ES-I3 (cell line): ENCODE data around the gene NSRP1.
"Not testable (repeated sequence)": the region's sequence is repeated elsewhere in the genome, so short reads cannot be mapped to it uniquely, and the experiment has no call there.

Experiments used
- H3K36me3 ChIP-seq: 2 replicates; pipeline ENCODE4 v1.6.1; 2013; ENCODE audit warnings: mild to moderate bottlenecking, low read length, control low read depth, moderate library complexity; ENCODE audit not compliant: insufficient read depth
- H3K4me1 ChIP-seq: 2 replicates; pipeline ENCODE4 v1.6.1; 2013; ENCODE audit warnings: mild to moderate bottlenecking, control low read depth, low read length; ENCODE audit not compliant: insufficient read depth
- H3K9ac ChIP-seq: 2 replicates; pipeline ENCODE4 v1.6.1; 2013; ENCODE audit warnings: low read depth, mild to moderate bottlenecking, low read length, moderate library complexity
- H3K9me3 ChIP-seq: 2 replicates; pipeline ENCODE4 v1.6.1; 2013; ENCODE audit warnings: mild to moderate bottlenecking, low read length, moderate library complexity; ENCODE audit not compliant: control insufficient read depth, insufficient read depth

NSRP1 gene

GRCh38 chr17:30176855-30177254, 60.2 kb downstream of the NSRP1 start:
- Histone ChIP-seq H3K4me1 (no peaks in the 10 kb centered on the region), H3K36me3 (peaks cover 18% of the 10 kb centered on the region; the same call in 1 of the 2 replicates)

DNA sequence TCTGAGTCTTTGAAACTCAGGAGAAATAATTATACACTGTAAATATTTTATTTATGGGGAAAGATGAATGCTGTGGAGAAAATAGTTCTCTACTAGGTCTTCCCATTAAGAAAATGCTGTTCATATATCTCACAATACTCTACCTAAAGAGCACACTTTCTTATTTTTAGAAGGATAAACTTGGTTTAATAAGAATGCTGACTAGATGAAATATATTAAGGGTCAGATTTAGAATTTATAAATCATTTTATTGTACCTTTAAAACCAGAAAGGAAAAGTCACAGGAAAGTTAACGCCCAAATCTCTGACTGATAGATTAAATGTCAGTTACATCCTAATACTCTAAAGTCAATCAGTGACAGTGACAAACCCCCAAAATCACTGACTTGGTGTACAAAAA, 70.1 kb downstream of the NSRP1 start:
- H3K36me3 ChIP-seq, result peaks cover 9% of the 10 kb centered on the region
- no peak overlapping the region for H3K9ac ChIP-seq
- H3K9me3 ChIP-seq, result no peaks in the 10 kb centered on the region
- no peaks in the 10 kb centered on the region for H3K4me1 ChIP-seq

More at GRCh38 chr17:30176855-30177254, 60.2 kb downstream of the NSRP1 start:
- H3K9me3 ChIP-seq, result no peaks in the 10 kb centered on the region
- no peak overlapping the region for H3K9ac ChIP-seq

GRCh38 chr17:30187573-30187972, 71.0 kb downstream of the NSRP1 start:
- Histone ChIP-seq H3K4me1 (no peaks in the 10 kb centered on the region), H3K9me3 (no peaks in the 10 kb centered on the region), H3K9ac (no peak overlapping the region), H3K36me3 (peaks cover 9% of the 10 kb centered on the region)

GRCh38 chr17:30188211-30188939, 71.8 kb downstream of the NSRP1 start:
- peaks cover 9% of the 10 kb centered on the region for H3K36me3 ChIP-seq
- H3K9ac ChIP-seq, result no peak overlapping the region
- no peaks in the 10 kb centered on the region for H3K9me3 ChIP-seq
- H3K4me1 ChIP-seq, result no peaks in the 10 kb centered on the region

- Histone ChIP-seq H3K9me3 (no peaks in the 10 kb centered on the region), H3K36me3 (0 out of 2 replicates have a peak, but pooled peaks cover 4% of the 10 kb centered on the region), H3K4me1 (no peaks in the 10 kb centered on the region), H3K9ac (no peak overlapping the region)
Observed at GRCh38 chr17:30191072-30191471, 74.5 kb downstream of the NSRP1 start.

DNA sequence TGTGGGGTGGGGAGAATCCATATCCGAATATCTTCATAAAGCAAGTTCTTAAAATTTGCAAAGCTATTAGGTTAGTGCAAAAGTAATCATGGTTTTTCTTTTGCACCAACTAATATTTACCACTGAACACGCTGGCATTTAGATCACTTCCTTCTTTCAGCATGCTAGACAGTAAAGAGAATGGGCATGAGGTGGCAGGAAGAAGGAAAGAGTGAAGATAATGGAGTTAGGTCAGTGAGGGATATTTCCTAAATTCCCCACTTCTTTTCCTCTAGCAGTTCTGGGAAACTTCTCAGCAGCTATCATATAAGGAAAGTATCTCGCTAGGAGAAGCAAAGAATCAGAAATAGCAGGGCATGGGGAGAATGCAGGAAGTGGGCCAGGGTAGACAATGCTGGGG, 79.9 kb downstream of the NSRP1 start:
- Histone ChIP-seq H3K9ac (no peak overlapping the region), H3K36me3 (no peaks in the 10 kb centered on the region), H3K9me3 (no peaks in the 10 kb centered on the region), H3K4me1 (no peaks in the 10 kb centered on the region)

- no peaks in the 10 kb centered on the region for H3K36me3 ChIP-seq
- no peaks in the 10 kb centered on the region for H3K4me1 ChIP-seq
- H3K9ac ChIP-seq, result no peak overlapping the region
- H3K9me3 ChIP-seq, result no peaks in the 10 kb centered on the region
Observed at GRCh38 chr17:30197416-30197815, 80.8 kb downstream of the NSRP1 start.

DNA sequence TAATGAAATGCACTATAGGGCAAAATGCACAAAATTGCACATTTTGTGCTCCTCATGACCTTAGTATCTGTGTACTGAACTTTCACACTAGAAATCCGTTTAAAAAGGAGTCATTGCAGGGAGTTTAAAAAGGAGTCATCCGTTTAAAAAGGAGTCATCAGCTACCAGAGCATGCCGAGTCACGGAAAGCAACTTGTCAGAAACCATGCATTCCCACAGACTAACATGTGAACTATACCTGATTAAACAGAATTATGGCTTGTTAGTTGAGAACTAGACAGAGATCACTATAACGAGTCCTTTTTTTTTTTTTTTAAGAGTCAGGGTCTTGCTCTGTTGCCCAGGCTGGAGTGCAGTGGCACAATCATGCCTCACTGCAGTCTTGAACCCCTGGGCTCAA, 83.0 kb downstream of the NSRP1 start:
- no peaks in the 10 kb centered on the region for H3K9me3 ChIP-seq
- no peak overlapping the region for H3K9ac ChIP-seq
- H3K36me3 ChIP-seq, result no peaks in the 10 kb centered on the region
- H3K4me1 ChIP-seq, result no peaks in the 10 kb centered on the region

GRCh38 chr17:30200106-30200505, 83.5 kb downstream of the NSRP1 start:
- no peaks in the 10 kb centered on the region for H3K4me1 ChIP-seq
- H3K9me3 ChIP-seq, result no peaks in the 10 kb centered on the region
- no peaks in the 10 kb centered on the region for H3K36me3 ChIP-seq
- H3K9ac ChIP-seq, result no peak overlapping the region

DNA sequence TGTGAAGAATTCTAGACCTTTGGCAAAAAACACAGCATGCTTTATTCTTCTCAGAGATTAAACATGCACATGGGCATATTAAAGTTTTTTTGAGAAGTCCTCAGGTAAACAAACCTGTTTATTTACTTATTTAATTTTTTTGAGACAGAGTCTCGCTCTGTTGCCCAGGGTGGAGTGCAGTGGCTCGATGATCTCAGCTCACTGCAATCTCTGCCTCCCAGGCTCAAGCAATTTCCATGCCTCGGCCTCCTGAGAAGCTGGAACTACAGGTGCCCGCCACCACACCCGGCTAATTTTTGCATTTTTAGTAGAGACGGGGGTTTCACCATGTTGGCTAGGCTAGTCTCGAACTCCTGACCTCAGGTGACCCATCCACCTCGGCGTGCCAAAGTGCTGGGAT, 84.0 kb downstream of the NSRP1 start:
- not testable (repeated sequence) for H3K4me1 ChIP-seq, H3K36me3 ChIP-seq, H3K9ac ChIP-seq, H3K9me3 ChIP-seq

DNA sequence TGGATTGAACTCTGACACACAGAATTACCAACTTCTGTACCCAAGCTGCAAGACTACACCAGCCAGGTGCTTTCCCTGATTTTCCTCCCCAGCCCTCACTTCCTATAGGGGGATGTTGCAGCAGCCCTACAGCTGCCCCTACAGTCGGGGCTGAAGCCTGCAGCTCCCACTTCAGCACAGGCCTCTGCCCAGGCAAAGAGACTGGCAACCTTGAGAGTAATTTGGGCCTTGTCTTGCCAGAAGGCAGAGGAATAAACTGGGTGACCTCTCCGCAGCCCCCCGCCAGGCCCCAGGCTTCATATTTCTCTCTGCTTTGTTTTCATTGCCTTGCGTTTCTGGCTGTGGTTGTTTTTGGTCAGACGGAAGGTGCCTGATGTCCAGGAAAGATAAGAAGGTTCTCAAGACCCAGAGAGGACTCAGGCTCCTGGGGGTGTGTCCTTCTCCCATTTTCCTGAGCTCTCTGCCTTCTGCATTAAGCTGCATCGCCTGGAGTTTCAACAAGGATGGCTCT, 86.9 kb downstream of the NSRP1 start:
- Histone ChIP-seq H3K4me1 (no peaks in the 10 kb centered on the region), H3K36me3 (no peaks in the 10 kb centered on the region)

DNA sequence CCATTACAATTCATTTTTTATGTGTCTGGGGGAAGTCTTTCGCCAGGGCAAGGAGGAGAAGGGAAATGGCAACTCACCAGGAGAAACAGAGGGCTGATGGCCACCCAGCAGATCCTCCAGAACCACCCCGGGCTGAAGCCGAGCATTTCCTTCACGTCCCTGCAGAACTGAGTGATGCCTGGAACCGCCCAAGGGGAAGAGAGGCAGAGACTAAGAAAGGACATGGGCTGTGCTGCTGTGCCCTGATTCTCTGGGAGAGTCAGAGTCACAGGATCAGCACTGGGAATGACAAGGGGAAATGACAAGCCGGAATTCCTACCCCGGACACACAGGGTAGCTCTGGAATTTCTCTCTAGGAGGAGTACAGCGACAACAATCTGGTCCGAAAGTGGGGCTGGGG, 91.0 kb downstream of the NSRP1 start:
- no peaks in the 10 kb centered on the region for H3K9me3 ChIP-seq

More for the DNA sequence above, 86.9 kb downstream of the NSRP1 start:
- Histone ChIP-seq H3K9ac (no peak overlapping the region), H3K9me3 (no peaks in the 10 kb centered on the region)

DNA sequence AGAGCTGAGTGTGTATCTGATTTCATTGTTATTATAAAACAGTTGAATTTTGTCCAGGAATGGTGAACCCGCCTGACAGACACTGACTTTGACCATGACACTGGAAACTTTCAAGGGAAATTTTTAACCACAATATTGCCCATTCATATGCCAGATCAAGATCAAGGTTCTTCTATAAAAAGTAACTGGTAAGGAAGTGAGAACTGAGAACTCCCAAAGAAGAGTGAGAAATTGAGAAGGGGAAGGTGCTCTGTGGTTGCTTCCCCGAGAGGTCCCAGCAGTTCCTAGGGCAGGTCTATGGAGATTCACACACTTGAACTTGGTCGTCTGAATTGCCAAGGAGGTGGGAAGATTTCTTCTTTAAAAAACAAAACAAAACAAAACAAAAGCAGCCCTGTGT, 91.6 kb downstream of the NSRP1 start:
- Histone ChIP-seq H3K36me3 (no peaks in the 10 kb centered on the region), H3K4me1 (no peaks in the 10 kb centered on the region), H3K9me3 (no peaks in the 10 kb centered on the region), H3K9ac (no peak overlapping the region)

More for the DNA sequence above, 91.0 kb downstream of the NSRP1 start:
- Histone ChIP-seq H3K9ac (no peak overlapping the region), H3K36me3 (no peaks in the 10 kb centered on the region), H3K4me1 (no peaks in the 10 kb centered on the region)

- Histone ChIP-seq H3K9ac (no peak overlapping the region), H3K9me3 (no peaks in the 10 kb centered on the region), H3K4me1 (no peaks in the 10 kb centered on the region), H3K36me3 (no peaks in the 10 kb centered on the region)
Observed at GRCh38 chr17:30209930-30210329, 93.3 kb downstream of the NSRP1 start.

DNA sequence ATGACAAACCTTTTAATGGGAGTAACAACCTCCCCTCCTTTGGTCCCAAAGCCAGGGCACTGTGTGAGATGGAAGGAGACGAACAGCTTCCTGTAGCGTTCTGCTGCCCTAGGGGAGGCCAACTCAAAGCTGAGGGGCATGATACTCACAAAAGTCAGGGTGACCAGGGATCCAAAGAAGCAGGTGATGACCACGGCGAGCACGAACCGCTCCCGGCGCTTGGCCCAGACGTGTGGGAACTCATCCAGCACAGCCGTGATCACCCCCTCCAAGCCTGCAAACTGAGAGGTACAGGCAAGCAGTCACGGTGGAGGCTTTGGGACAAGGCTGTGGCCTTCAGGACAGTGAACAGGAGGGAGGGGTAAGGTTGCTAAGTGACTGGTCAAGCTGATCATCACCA, 93.8 kb downstream of the NSRP1 start:
- H3K36me3 ChIP-seq, result no peaks in the 10 kb centered on the region
- H3K9me3 ChIP-seq, result no peaks in the 10 kb centered on the region
- no peaks in the 10 kb centered on the region for H3K4me1 ChIP-seq
- no peak overlapping the region for H3K9ac ChIP-seq
